ENCODE measurements around the gene TNFAIP8L3. TPM values are rescaled to one million over a fixed set of nuclear protein-coding genes. Genes with fewer than 3 reads are reported as not detected.

The TNFAIP8L3 gene
- total RNA-seq, 2 donors from 2014 or later: 0.87 to 3.5 TPM

GRCh38 chr15:51067510-51067909 lies 27.2 kb downstream of the TNFAIP8L3 start:
- Histone ChIP-seq H3K36me3 (no peaks in the 10 kb centered on the region), H3K4me1 (replicated peaks) (no peaks in the 10 kb centered on the region), H3K27ac (no peak overlapping the region), H3K9me3 (no peaks in the 10 kb centered on the region), H3K4me3 (no peak overlapping the region), H3K27me3 (replicated peaks; ENCODE audit: insufficient read depth) (no peaks in the 10 kb centered on the region)
- intact Hi-C loops (cut with DNase I): no loop called here
- no peak for DNase-seq (ENCODE audit: low spot score)
- TF ChIP-seq CTCF (IDR thresholded peaks at IDR 0.05): no peak
- no peak for TF ChIP-seq POLR2AphosphoS5 (IDR thresholded peaks at IDR 0.05)
- TF ChIP-seq POLR2A (IDR thresholded peaks at IDR 0.05): no peak
- 71% methylated on average over 3 of the region's 3 CpGs for WGBS

- WGBS: 56% methylated on average over 1 of the region's 1 CpG
- H3K9me3 ChIP-seq: no peaks in the 10 kb centered on the region
- H3K4me1 ChIP-seq (replicated peaks): no peaks in the 10 kb centered on the region
- intact Hi-C loops (cut with DNase I): no loop called here
- DNase-seq (ENCODE audit: low spot score): no peak
- H3K4me3 ChIP-seq: no peak overlapping the region
- TF ChIP-seq CTCF (IDR thresholded peaks at IDR 0.05) (no peak), POLR2AphosphoS5 (IDR thresholded peaks at IDR 0.05) (no peak), POLR2A (IDR thresholded peaks at IDR 0.05) (no peak)
- H3K27ac ChIP-seq: no peak overlapping the region
- no peaks in the 10 kb centered on the region for H3K27me3 ChIP-seq (replicated peaks; ENCODE audit: insufficient read depth)
- no peaks in the 10 kb centered on the region for H3K36me3 ChIP-seq
Measured at GRCh38 chr15:51065781-51066180, 28.9 kb downstream of the TNFAIP8L3 start.

DNA sequence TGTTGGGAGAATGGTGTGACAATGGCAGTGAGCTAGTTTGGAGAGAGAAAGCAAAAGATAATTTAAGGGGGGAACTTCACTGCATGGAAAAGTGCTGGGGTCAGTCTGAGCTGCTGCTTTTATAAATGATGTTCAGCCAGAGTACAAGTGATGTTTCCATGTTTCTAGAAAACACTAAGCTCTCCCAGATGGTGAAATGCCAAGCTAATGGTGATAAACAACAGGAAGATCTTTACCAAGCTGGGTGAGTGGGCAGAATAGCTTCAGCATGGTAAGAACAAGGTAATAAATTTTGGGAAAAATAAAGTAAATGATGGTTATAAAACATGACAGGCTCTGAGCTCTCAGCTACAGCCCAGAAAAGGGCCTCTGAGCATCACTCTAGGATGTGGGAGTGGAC lies 29.4 kb downstream of the TNFAIP8L3 start:
- intact Hi-C loops (cut with DNase I): no loop called here
- DNase-seq (ENCODE audit: low spot score): no peak
- Histone ChIP-seq H3K9me3 (no peaks in the 10 kb centered on the region), H3K4me1 (replicated peaks) (no peaks in the 10 kb centered on the region), H3K4me3 (no peak overlapping the region), H3K27me3 (replicated peaks; ENCODE audit: insufficient read depth) (no peaks in the 10 kb centered on the region), H3K36me3 (no peaks in the 10 kb centered on the region), H3K27ac (no peak overlapping the region)
- no peak for TF ChIP-seq CTCF (IDR thresholded peaks at IDR 0.05)
- TF ChIP-seq POLR2A (IDR thresholded peaks at IDR 0.05): no peak
- no peak for TF ChIP-seq POLR2AphosphoS5 (IDR thresholded peaks at IDR 0.05)

DNA sequence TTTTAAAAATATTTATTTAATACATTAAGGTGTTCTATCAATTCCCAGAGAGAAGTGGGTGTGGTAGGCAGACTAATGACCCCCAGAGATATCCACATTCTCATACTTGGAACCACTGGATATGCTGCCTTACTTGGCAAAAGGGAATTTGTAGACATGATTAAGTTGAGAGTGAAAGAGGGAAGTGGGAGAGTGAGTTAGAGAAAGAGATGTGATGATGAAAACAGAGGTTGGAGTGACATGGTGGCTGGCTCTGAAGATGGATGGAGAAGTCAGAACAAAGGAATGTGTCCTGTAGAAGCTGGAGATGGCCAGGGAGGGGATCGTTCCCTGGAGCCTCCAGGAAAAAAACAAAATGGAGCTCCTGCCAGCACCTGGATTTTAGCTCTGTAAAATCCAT lies 32.0 kb downstream of the TNFAIP8L3 start:
- whole genome bisulfite sequencing: 81% methylated on average over 1 of the region's 1 CpG
- intact Hi-C loops (cut with DNase I): no loop called here

More for the DNA sequence above, 32.0 kb downstream of the TNFAIP8L3 start:
- no peak overlapping the region for H3K4me3 ChIP-seq
- no peaks in the 10 kb centered on the region for H3K36me3 ChIP-seq
- TF ChIP-seq POLR2A (IDR thresholded peaks at IDR 0.05): no peak
- no peak for TF ChIP-seq POLR2AphosphoS5 (IDR thresholded peaks at IDR 0.05)
- TF ChIP-seq CTCF (IDR thresholded peaks at IDR 0.05): no peak
- H3K4me1 ChIP-seq (replicated peaks): no peaks in the 10 kb centered on the region
- no peaks in the 10 kb centered on the region for H3K27me3 ChIP-seq (replicated peaks; ENCODE audit: insufficient read depth)
- no peaks in the 10 kb centered on the region for H3K9me3 ChIP-seq
- no peak overlapping the region for H3K27ac ChIP-seq
- no peak for DNase-seq (ENCODE audit: low spot score)
